Aorta (tissue), 5 donors: ENCODE data around the gene CACNA1A. TPM values are rescaled to one million over a fixed set of nuclear protein-coding genes. Genes with fewer than 3 reads are reported as not detected.
"Not testable (repeated sequence)": the region's sequence is repeated elsewhere in the genome, so short reads cannot be mapped to it uniquely, and the experiment has no call there.

ENCODE experiments used
- ATAC-seq: fragments of 200-7000 bp; cut with Tn5 transposase; one replicate; pipeline ENCODE4 v1.9.1; 2022; ENCODE audit warnings: moderate library complexity; ENCODE audit not compliant: low FRiP score
- DNase-seq, 2 donors: peaks; one replicate each; pipeline ENCODE4 v3.0.0-alpha.2; 2020
- H3K27ac ChIP-seq, 2 donors: one replicate each; pipeline ENCODE4 v1.5.1; 2013; ENCODE audit warnings: low read length in 2 of 2, mild to moderate bottlenecking in 2 of 2, moderate library complexity in 2 of 2, control low read depth in 1 of 2, inconsistent platforms in 1 of 2, low read depth in 1 of 2
- H3K27me3 ChIP-seq, 2 donors: one replicate each; pipeline ENCODE4 v1.6.1; 2013; ENCODE audit warnings: control low read depth in 1 of 2, low read length in 1 of 2, mild to moderate bottlenecking in 1 of 2, moderate library complexity in 1 of 2; ENCODE audit not compliant: insufficient read depth in 2 of 2, control insufficient read depth in 1 of 2
- H3K36me3 ChIP-seq, 2 donors: one replicate each; pipeline ENCODE4 v1.6.1; 2013; ENCODE audit warnings: control low read depth in 1 of 2, low read length in 1 of 2, mild to moderate bottlenecking in 1 of 2; ENCODE audit not compliant: insufficient read depth in 2 of 2, control insufficient read depth in 1 of 2
- H3K4me1 ChIP-seq, 2 donors: one replicate each; pipeline ENCODE4 v1.6.1; 2013; ENCODE audit warnings: low read length in 2 of 2, control low read depth in 1 of 2, mild to moderate bottlenecking in 1 of 2, moderate library complexity in 1 of 2; ENCODE audit not compliant: insufficient read depth in 2 of 2, control insufficient read depth in 1 of 2
- H3K4me3 ChIP-seq, 2 donors: one replicate each; pipeline ENCODE4 v1.5.1; 2013; ENCODE audit warnings: low read length in 2 of 2, control low read depth in 1 of 2, mild to moderate bottlenecking in 1 of 2
- H3K9me3 ChIP-seq: one replicate; pipeline ENCODE4 v1.6.1; 2013; ENCODE audit warnings: mild to moderate bottlenecking, low read length; ENCODE audit not compliant: control insufficient read depth
- WGBS, 2 donors: extraction: QIAGEN DNeasy Blood & Tissue Kit; methylation state at CpG; one replicate each; pipeline ENCODE4 v1.1.7; 2013; 5-methylcytosine and 5-hydroxymethylcytosine counted together
- intact Hi-C, 2 donors: fragments of 100-400 bp; cut with DNase I; formaldehyde crosslinking; loops; one replicate each; pipeline versions ENCODE4 v1.14.2 to v1.15.0; 2022
- polyA plus RNA-seq, 2 donors: library from polyadenylated mRNA; stranded (reverse); fragments of 200-250 nt; gene quantifications; one replicate each; pipeline ENCODE4 v1.2.3, GENCODE V29; 2013
- total RNA-seq, 2 donors: library from RNA; stranded (reverse); fragmentation: NEBNext Ultra II Directional; extraction: Animal tissue kit (Norgen Biotek cat#: 25700); gene quantifications; one replicate each; pipeline ENCODE4 v1.2.1, GENCODE V29; 2021
- donor health status: healthy with polysubstance abuse.
- donor health status: Bipolar disorder and iron deficiency.
- donor health status: DM: no; HTN: no; CAD: no.
- donor health status: DM: no; HTN: no; CAD: no.
- donor health status: DM: yes; HTN: yes; CAD: no.

Gene CACNA1A
- total and polyA plus RNA-seq, 4 donors: 0.26 to 3.6 (median 1.3) TPM

GRCh38 chr19:13538601-13539253 lies 32.4 kb upstream of the CACNA1A start:
- no peaks in the 10 kb centered on the region for H3K36me3 ChIP-seq
- WGBS, 2 donors: 46 to 47% methylated on average over 7 of the region's 7 CpGs
- intact Hi-C loops: no loop called here
- ATAC-seq (no peak), DNase-seq (no peak)
- no peak overlapping the region for H3K4me3 ChIP-seq
- peaks cover 5% of the 10 kb centered on the region for H3K9me3 ChIP-seq
- no peaks in the 10 kb centered on the region for H3K27me3 ChIP-seq
- no peaks in the 10 kb centered on the region for H3K4me1 ChIP-seq
- no peak overlapping the region for H3K27ac ChIP-seq

GRCh38 chr19:13537454-13537853 lies 31.2 kb upstream of the CACNA1A start:
- no peak for ATAC-seq
- no peak overlapping the region for H3K27ac ChIP-seq
- H3K27me3 ChIP-seq: no peaks in the 10 kb centered on the region
- peaks cover 2% of the 10 kb centered on the region for H3K9me3 ChIP-seq
- DNase-seq: no peak
- no peak overlapping the region for H3K4me3 ChIP-seq
- intact Hi-C loops: no loop called here
- 54 to 56% methylated on average over 6 of the region's 6 CpGs for WGBS, 2 donors
- no peaks in the 10 kb centered on the region for H3K36me3 ChIP-seq
- H3K4me1 ChIP-seq: no peaks in the 10 kb centered on the region

GRCh38 chr19:13530720-13531119 lies 24.4 kb upstream of the CACNA1A start:
- no peaks in the 10 kb centered on the region for H3K27me3 ChIP-seq
- peaks cover 4% of the 10 kb centered on the region for H3K9me3 ChIP-seq
- H3K4me3 ChIP-seq: no peak overlapping the region
- no peaks in the 10 kb centered on the region for H3K36me3 ChIP-seq
- no peaks in the 10 kb centered on the region for H3K4me1 ChIP-seq
- 29% methylated on average over 6 of the region's 6 CpGs for WGBS, 2 donors
- H3K27ac ChIP-seq: no peak overlapping the region
- no peak for ATAC-seq
- intact Hi-C loops: no loop called here
- DNase-seq: no peak

GRCh38 chr19:13529721-13530120 lies 23.4 kb upstream of the CACNA1A start:
- H3K27me3 ChIP-seq, DNase-seq, H3K4me1 ChIP-seq, ATAC-seq, H3K36me3 ChIP-seq, H3K4me3 ChIP-seq, H3K9me3 ChIP-seq, H3K27ac ChIP-seq, intact Hi-C loops: not testable (repeated sequence)
- 77 to 81% methylated on average over 2 of the region's 2 CpGs for WGBS, 2 donors

- Histone ChIP-seq H3K4me1 (no peaks in the 10 kb centered on the region), H3K9me3 (peaks cover 4% of the 10 kb centered on the region), H3K27me3 (no peaks in the 10 kb centered on the region), H3K4me3 (no peak overlapping the region), H3K36me3 (no peaks in the 10 kb centered on the region), H3K27ac (no peak overlapping the region)
- DNase-seq (no peak), ATAC-seq (no peak)
- 13% methylated on average over 2 of the region's 2 CpGs for WGBS, 2 donors
- intact Hi-C loops: no loop called here
Measured at GRCh38 chr19:13526552-13526951, 20.3 kb upstream of the CACNA1A start.

GRCh38 chr19:13521066-13521465 lies 14.8 kb upstream of the CACNA1A start:
- H3K36me3 ChIP-seq: no peaks in the 10 kb centered on the region
- peaks cover 6% of the 10 kb centered on the region for H3K9me3 ChIP-seq
- H3K4me1 ChIP-seq: no peaks in the 10 kb centered on the region
- intact Hi-C loops: no loop called here
- H3K27me3 ChIP-seq: no peaks in the 10 kb centered on the region
- no peak overlapping the region for H3K4me3 ChIP-seq
- no peak for ATAC-seq
- no peak for DNase-seq
- no peak overlapping the region for H3K27ac ChIP-seq

- Histone ChIP-seq H3K4me1 (no peaks in the 10 kb centered on the region), H3K36me3 (no peaks in the 10 kb centered on the region), H3K27me3 (no peaks in the 10 kb centered on the region), H3K27ac (no peak overlapping the region), H3K9me3 (peaks cover 3% of the 10 kb centered on the region), H3K4me3 (no peak overlapping the region)
- DNase-seq: no peak
- WGBS, 2 donors: 59 to 77% methylated on average over 2 of the region's 2 CpGs
- no peak for ATAC-seq
- intact Hi-C loops: no loop called here
Measured at GRCh38 chr19:13511947-13512346, 5.7 kb upstream of the CACNA1A start.

- intact Hi-C loops: no loop called here
- WGBS, 2 donors: 2 to 3% methylated on average over 22 of the region's 22 CpGs
- H3K36me3 ChIP-seq: no peaks in the 10 kb centered on the region
- H3K27ac ChIP-seq: no peak overlapping the region
- H3K9me3 ChIP-seq: peaks cover 2% of the 10 kb centered on the region
- H3K27me3 ChIP-seq: no peaks in the 10 kb centered on the region
- no peak for DNase-seq
- no peaks in the 10 kb centered on the region for H3K4me1 ChIP-seq
- H3K4me3 ChIP-seq: no peak overlapping the region
- no peak for ATAC-seq
Measured at GRCh38 chr19:13507053-13507611, 853 bp upstream of the CACNA1A start.

GRCh38 chr19:13505761-13506470 lies 363 bp downstream of the CACNA1A start:
- no peak overlapping the region for H3K27ac ChIP-seq
- DNase-seq (no peak), ATAC-seq (no peak)
- H3K4me1 ChIP-seq: no peaks in the 10 kb centered on the region
- 1% methylated on average over 48 to 69 of the region's 69 CpGs for WGBS, 2 donors
- H3K4me3 ChIP-seq: peak overlapping the region; percentile 1 to 47
- no peaks in the 10 kb centered on the region for H3K36me3 ChIP-seq
- intact Hi-C loops: no loop called here
- no peaks in the 10 kb centered on the region for H3K27me3 ChIP-seq
- H3K9me3 ChIP-seq: no peaks in the 10 kb centered on the region
